Endothelial cell of umbilical vein (primary cell): ENCODE data around the gene CCL17.

Experiments used
- CTCF ChIP-seq, 2 donors: IDR thresholded peaks; 1 replicate in 1 of 2; 2 replicates in 1 of 2; pipeline ENCODE4 v1.5.1; 2011; ENCODE audit warnings: low read length in 2 of 2, mild to moderate bottlenecking in 2 of 2, moderate library complexity in 2 of 2, control low read depth in 1 of 2, inconsistent platforms in 1 of 2, low read depth in 1 of 2; ENCODE audit not compliant: insufficient read depth in 1 of 2; ENCODE audit errors: extremely low read depth in 1 of 2
- POLR2A ChIP-seq: IDR thresholded peaks from 2 replicates; pipeline ENCODE4 v1.6.1; 2012; ENCODE audit warnings: low read depth, mild to moderate bottlenecking, control low read depth, low read length

- TF ChIP-seq CTCF (IDR thresholded peaks at IDR 0.05; ENCODE audit: extremely low read depth in 1 of 2, insufficient read depth in 1 of 2, low read depth in 1 of 2, low read length in 2 of 2) (no peak), POLR2A (no peak)
Observed at GRCh38 chr16:57403965-57404817, at the start of gene CCL17.
